ENCODE measurements around the gene FGFBP2.

FGFBP2 gene, protein sequence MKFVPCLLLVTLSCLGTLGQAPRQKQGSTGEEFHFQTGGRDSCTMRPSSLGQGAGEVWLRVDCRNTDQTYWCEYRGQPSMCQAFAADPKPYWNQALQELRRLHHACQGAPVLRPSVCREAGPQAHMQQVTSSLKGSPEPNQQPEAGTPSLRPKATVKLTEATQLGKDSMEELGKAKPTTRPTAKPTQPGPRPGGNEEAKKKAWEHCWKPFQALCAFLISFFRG

GRCh38 chr4:15963001-15963451 lies at the start of gene FGFBP2:
Gene FGFBP2, minus strand, starts transcription at chr4:15963175. Its CDS starts 46 bp downstream, at chr4:15963129.
- H3K9me3 ChIP-seq (ENCODE audit: control insufficient read depth, insufficient read depth, low read length) = no peaks in the 10 kb centered on the region
- H3K36me3 ChIP-seq (ENCODE audit: control insufficient read depth, insufficient read depth, low read length) = no peaks in the 10 kb centered on the region
- H3K27me3 ChIP-seq (ENCODE audit: control insufficient read depth, insufficient read depth, low read length) = no peaks in the 10 kb centered on the region
- no peak within 1 kb of the TSS for H3K4me3 ChIP-seq (ENCODE audit: low read depth, low read length)
- peaks cover 4% of the 10 kb centered on the region for H3K4me1 ChIP-seq (ENCODE audit: control insufficient read depth, insufficient read depth, low read length)
- no peak within 1 kb of the TSS for H3K9ac ChIP-seq (ENCODE audit: low read depth, low read length)
- H3K27ac ChIP-seq (ENCODE audit: low read depth, low read length) = no peak within 1 kb of the TSS

GRCh38 chr4:16011173-16011572 lies 48.2 kb upstream of the FGFBP2 start:
- Histone ChIP-seq H3K4me3 (ENCODE audit: low read depth, low read length) (no peak overlapping the region), H3K9me3 (ENCODE audit: control insufficient read depth, insufficient read depth, low read length) (no peaks in the 10 kb centered on the region), H3K27ac (ENCODE audit: low read depth, low read length) (no peak overlapping the region), H3K36me3 (ENCODE audit: control insufficient read depth, insufficient read depth, low read length) (peaks cover 83% of the 10 kb centered on the region), H3K4me1 (ENCODE audit: control insufficient read depth, insufficient read depth, low read length) (0 out of 2 replicates have a peak, but pooled peaks cover 6% of the 10 kb centered on the region), H3K27me3 (ENCODE audit: control insufficient read depth, insufficient read depth, low read length) (no peaks in the 10 kb centered on the region), H3K9ac (ENCODE audit: low read depth, low read length) (no peak overlapping the region)

DNA sequence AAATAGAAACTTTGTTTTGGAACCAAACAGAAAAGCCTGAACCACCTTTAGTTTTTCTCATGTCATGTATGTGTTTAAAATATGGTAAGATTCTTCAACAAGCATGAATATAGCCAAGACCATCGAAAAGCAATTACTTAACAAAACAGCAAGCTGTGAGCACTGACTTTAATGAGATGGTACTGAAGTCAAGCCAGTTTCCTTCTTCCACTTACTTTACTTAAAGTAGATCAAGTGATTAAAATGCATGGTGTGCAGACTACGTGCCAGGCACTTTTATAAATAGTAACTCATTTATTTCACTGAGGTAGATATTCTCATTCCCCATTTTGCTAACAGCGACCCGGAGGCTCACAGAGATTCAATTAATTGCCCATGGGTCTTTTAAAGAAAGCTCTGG lies 46.2 kb upstream of the FGFBP2 start:
- Histone ChIP-seq H3K9ac (ENCODE audit: low read depth, low read length) (no peak overlapping the region), H3K4me3 (ENCODE audit: low read depth, low read length) (no peak overlapping the region), H3K27ac (ENCODE audit: low read depth, low read length) (no peak overlapping the region), H3K27me3 (ENCODE audit: control insufficient read depth, insufficient read depth, low read length) (no peaks in the 10 kb centered on the region), H3K4me1 (ENCODE audit: control insufficient read depth, insufficient read depth, low read length) (0 out of 2 replicates have a peak, but pooled peaks cover 6% of the 10 kb centered on the region), H3K36me3 (ENCODE audit: control insufficient read depth, insufficient read depth, low read length) (peaks cover 84% of the 10 kb centered on the region), H3K9me3 (ENCODE audit: control insufficient read depth, insufficient read depth, low read length) (no peaks in the 10 kb centered on the region)

DNA sequence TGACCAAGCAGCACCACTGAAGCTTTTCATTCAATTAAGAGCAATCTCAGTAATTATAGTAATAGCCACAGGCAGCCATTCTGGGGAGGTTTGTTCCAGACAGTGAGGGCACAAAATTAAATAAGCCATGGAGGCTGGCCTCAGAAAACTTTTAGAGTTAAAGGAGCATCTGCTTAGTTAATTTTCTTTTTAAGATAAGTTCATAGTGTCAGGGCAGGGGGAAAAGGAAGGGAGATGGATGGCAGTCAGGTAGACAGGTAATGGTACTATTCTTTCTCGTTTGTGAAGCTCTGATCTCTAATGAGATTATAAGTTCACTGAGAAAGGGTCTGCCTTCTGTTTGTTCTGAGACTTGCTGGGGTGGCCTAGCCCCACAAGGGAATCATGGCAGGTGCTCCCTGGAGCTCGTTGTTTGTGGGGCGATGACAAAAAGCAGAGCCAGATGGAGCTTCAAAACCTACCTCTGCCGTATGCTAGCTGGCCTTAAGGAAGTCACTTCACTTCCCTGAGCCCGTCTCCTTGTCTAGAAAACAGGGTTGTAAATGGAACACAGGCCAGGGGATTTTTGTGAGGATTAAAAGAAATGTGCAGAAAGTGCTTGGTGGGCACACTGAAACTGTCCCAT lies 44.6 kb upstream of the FGFBP2 start:
- Histone ChIP-seq H3K9ac (ENCODE audit: low read depth, low read length) (no peak overlapping the region), H3K4me1 (ENCODE audit: control insufficient read depth, insufficient read depth, low read length) (0 out of 2 replicates have a peak, but pooled peaks cover 6% of the 10 kb centered on the region), H3K9me3 (ENCODE audit: control insufficient read depth, insufficient read depth, low read length) (no peaks in the 10 kb centered on the region), H3K36me3 (ENCODE audit: control insufficient read depth, insufficient read depth, low read length) (peaks cover 69% of the 10 kb centered on the region), H3K4me3 (ENCODE audit: low read depth, low read length) (no peak overlapping the region), H3K27ac (ENCODE audit: low read depth, low read length) (no peak overlapping the region), H3K27me3 (ENCODE audit: control insufficient read depth, insufficient read depth, low read length) (no peaks in the 10 kb centered on the region)

DNA sequence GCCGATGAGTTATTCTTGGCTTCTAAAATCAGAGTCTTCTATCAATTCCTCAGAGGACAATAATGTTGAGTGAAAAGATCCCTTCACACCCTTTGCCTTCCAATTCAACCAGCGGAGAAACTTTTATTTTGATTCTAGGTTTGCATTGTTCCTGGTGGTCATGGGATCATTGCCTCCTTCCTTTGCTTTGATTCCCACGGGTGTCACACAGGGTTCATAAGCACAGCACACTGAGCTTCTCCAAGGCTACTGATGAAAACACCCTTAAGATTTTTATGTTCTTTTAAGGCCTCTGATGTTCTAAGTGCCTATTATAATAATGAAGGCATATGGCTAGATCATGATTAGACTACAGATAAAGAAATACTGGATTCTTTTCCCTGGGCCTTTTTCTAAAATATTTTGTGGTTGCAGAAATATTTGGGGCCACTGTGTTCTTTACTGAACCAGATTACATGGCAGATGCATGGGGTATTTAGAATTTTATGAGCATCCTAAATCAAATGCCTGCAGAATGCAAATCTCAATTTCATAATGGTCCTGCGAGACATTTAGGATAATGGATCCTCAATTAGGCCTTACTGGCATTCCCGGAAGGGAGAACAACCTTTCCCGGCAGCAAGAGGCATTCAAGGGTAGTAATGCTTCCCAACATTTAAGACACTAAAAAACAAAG lies 43.9 kb upstream of the FGFBP2 start:
- 0 out of 2 replicates have a peak, but pooled peaks cover 6% of the 10 kb centered on the region for H3K4me1 ChIP-seq (ENCODE audit: control insufficient read depth, insufficient read depth, low read length)
- peaks cover 68% of the 10 kb centered on the region for H3K36me3 ChIP-seq (ENCODE audit: control insufficient read depth, insufficient read depth, low read length)
- no peak overlapping the region for H3K27ac ChIP-seq (ENCODE audit: low read depth, low read length)

GRCh38 chr4:16005676-16006075 lies 42.7 kb upstream of the FGFBP2 start:
- Histone ChIP-seq H3K27me3 (ENCODE audit: control insufficient read depth, insufficient read depth, low read length) (no peaks in the 10 kb centered on the region), H3K27ac (ENCODE audit: low read depth, low read length) (no peak overlapping the region), H3K4me3 (ENCODE audit: low read depth, low read length) (no peak overlapping the region), H3K36me3 (ENCODE audit: control insufficient read depth, insufficient read depth, low read length) (peaks cover 57% of the 10 kb centered on the region), H3K9me3 (ENCODE audit: control insufficient read depth, insufficient read depth, low read length) (no peaks in the 10 kb centered on the region), H3K9ac (ENCODE audit: low read depth, low read length) (no peak overlapping the region), H3K4me1 (ENCODE audit: control insufficient read depth, insufficient read depth, low read length) (0 out of 2 replicates have a peak, but pooled peaks cover 6% of the 10 kb centered on the region)

More for the DNA sequence above, 43.9 kb upstream of the FGFBP2 start:
- no peak overlapping the region for H3K4me3 ChIP-seq (ENCODE audit: low read depth, low read length)
- no peaks in the 10 kb centered on the region for H3K27me3 ChIP-seq (ENCODE audit: control insufficient read depth, insufficient read depth, low read length)
- no peaks in the 10 kb centered on the region for H3K9me3 ChIP-seq (ENCODE audit: control insufficient read depth, insufficient read depth, low read length)
- H3K9ac ChIP-seq (ENCODE audit: low read depth, low read length) = no peak overlapping the region

GRCh38 chr4:16001484-16001858 lies 38.5 kb upstream of the FGFBP2 start:
- H3K9ac ChIP-seq (ENCODE audit: low read depth, low read length) = no peak overlapping the region
- H3K27ac ChIP-seq (ENCODE audit: low read depth, low read length) = no peak overlapping the region
- H3K9me3 ChIP-seq (ENCODE audit: control insufficient read depth, insufficient read depth, low read length) = no peaks in the 10 kb centered on the region
- H3K4me1 ChIP-seq (ENCODE audit: control insufficient read depth, insufficient read depth, low read length) = no peaks in the 10 kb centered on the region
- H3K4me3 ChIP-seq (ENCODE audit: low read depth, low read length) = no peak overlapping the region
- no peaks in the 10 kb centered on the region for H3K27me3 ChIP-seq (ENCODE audit: control insufficient read depth, insufficient read depth, low read length)
- H3K36me3 ChIP-seq (ENCODE audit: control insufficient read depth, insufficient read depth, low read length) = peaks cover 41% of the 10 kb centered on the region

DNA sequence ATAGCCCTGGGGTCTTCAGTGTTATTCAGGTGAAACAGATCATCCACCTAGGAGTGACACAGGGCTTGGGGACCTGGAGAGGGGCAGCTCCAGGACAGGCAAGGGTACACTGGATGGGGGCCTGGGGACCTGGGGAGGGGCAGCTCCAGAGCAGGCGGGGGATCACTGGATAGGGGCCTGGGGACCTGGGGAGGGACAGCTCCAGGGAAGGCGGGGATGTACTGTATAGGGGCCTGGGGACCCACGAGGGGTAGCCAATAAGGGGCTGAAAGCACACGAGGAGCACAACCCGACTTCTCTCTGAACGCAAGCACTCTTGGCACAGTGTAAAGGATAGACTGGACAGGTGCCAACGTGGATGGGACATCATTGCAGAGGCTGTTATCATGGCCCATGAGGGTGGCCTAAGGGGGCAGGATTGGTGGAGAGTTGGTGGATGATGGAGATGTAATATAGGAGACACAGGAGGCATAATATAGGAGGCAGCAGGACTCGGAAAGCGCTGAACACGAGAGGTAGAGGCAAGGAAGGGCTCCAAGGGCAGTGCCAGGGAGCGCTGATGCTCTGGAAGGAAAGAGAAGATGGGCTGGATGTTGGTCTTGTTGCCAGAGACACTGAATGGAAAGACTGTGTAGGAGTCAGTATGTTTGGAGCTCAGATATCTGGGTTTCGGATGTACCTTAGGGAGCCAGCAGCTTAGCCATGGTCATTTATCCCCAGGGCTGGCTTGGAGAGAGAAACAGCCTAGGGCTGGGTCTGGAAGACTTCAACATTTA lies 37.9 kb upstream of the FGFBP2 start:
- H3K36me3 ChIP-seq (ENCODE audit: control insufficient read depth, insufficient read depth, low read length) = peaks cover 37% of the 10 kb centered on the region
- no peak overlapping the region for H3K9ac ChIP-seq (ENCODE audit: low read depth, low read length)
- no peaks in the 10 kb centered on the region for H3K4me1 ChIP-seq (ENCODE audit: control insufficient read depth, insufficient read depth, low read length)
- H3K27ac ChIP-seq (ENCODE audit: low read depth, low read length) = no peak overlapping the region
- H3K27me3 ChIP-seq (ENCODE audit: control insufficient read depth, insufficient read depth, low read length) = no peaks in the 10 kb centered on the region
- H3K9me3 ChIP-seq (ENCODE audit: control insufficient read depth, insufficient read depth, low read length) = no peaks in the 10 kb centered on the region
- H3K4me3 ChIP-seq (ENCODE audit: low read depth, low read length) = no peak overlapping the region

GRCh38 chr4:15996773-15997172 lies 33.8 kb upstream of the FGFBP2 start:
- no peak overlapping the region for H3K27ac ChIP-seq (ENCODE audit: low read depth, low read length)
- no peaks in the 10 kb centered on the region for H3K9me3 ChIP-seq (ENCODE audit: control insufficient read depth, insufficient read depth, low read length)
- H3K4me3 ChIP-seq (ENCODE audit: low read depth, low read length) = no peak overlapping the region
- no peak overlapping the region for H3K9ac ChIP-seq (ENCODE audit: low read depth, low read length)
- H3K36me3 ChIP-seq (ENCODE audit: control insufficient read depth, insufficient read depth, low read length) = peaks cover 52% of the 10 kb centered on the region
- H3K27me3 ChIP-seq (ENCODE audit: control insufficient read depth, insufficient read depth, low read length) = no peaks in the 10 kb centered on the region
- H3K4me1 ChIP-seq (ENCODE audit: control insufficient read depth, insufficient read depth, low read length) = no peaks in the 10 kb centered on the region

GRCh38 chr4:15995826-15996225 lies 32.9 kb upstream of the FGFBP2 start:
- Histone ChIP-seq H3K4me1 (ENCODE audit: control insufficient read depth, insufficient read depth, low read length) (no peaks in the 10 kb centered on the region), H3K27ac (ENCODE audit: low read depth, low read length) (no peak overlapping the region), H3K36me3 (ENCODE audit: control insufficient read depth, insufficient read depth, low read length) (peaks cover 59% of the 10 kb centered on the region), H3K4me3 (ENCODE audit: low read depth, low read length) (no peak overlapping the region), H3K9ac (ENCODE audit: low read depth, low read length) (no peak overlapping the region), H3K27me3 (ENCODE audit: control insufficient read depth, insufficient read depth, low read length) (no peaks in the 10 kb centered on the region), H3K9me3 (ENCODE audit: control insufficient read depth, insufficient read depth, low read length) (no peaks in the 10 kb centered on the region)
